ENCODE measurements around the gene CERS6. TPM values are rescaled to one million over a fixed set of nuclear protein-coding genes. Genes with fewer than 3 reads are reported as not detected.

Gene CERS6
- total and polyA plus RNA-seq, 2 of the 8 experiments (the other 6 are each of a cell fraction or from before 2014, with no cell fraction given): 6.8 to 28.2 TPM

- no peak for TF ChIP-seq SRF (IDR thresholded peaks at IDR 0.05; ENCODE audit: low read depth, low read length)
- no peak for TF ChIP-seq KDM1A (IDR thresholded peaks at IDR 0.05; ENCODE audit: borderline replicate concordance, low read length)
- TF ChIP-seq POU5F1 (IDR thresholded peaks at IDR 0.05; ENCODE audit: low read depth, low read length): no peak
- no peak for TF ChIP-seq MAX (IDR thresholded peaks at IDR 0.05)
- no peak for TF ChIP-seq SIN3A (conservative IDR thresholded peaks at IDR 0.05 in 1 of 2, IDR thresholded peaks at IDR 0.05 in 1 of 2; ENCODE audit: low read depth in 1 of 2, low read length in 2 of 2)
- no peak for TF ChIP-seq SP1 (IDR thresholded peaks at IDR 0.05; ENCODE audit: low read depth, low read length)
- no peak for TF ChIP-seq SAP30 (IDR thresholded peaks at IDR 0.05; ENCODE audit: insufficient read depth, insufficient replicate concordance, low read length)
- no peak for TF ChIP-seq MAFK (IDR thresholded peaks at IDR 0.05; ENCODE audit: low read depth, low read length)
Measured at GRCh38 chr2:168525716-168526446, 69.8 kb downstream of the CERS6 start (continued).
